HEK293 (cell line): Measurements from ENCODE around the gene EMD.

Experiments used
- CTCF ChIA-PET: fragments of 350-600 bp; formaldehyde crosslinking; extraction: SDS; loops from one replicate; lab custom pipeline; 2021; ENCODE audit warnings: antibody characterized with exemption; lab: Yijun Ruan, JAX
- POLR2A ChIA-PET: fragments of 300-600 bp; formaldehyde crosslinking; extraction: SDS; loops from one replicate; lab custom pipeline; 2020; ENCODE audit warnings: antibody characterized with exemption, inconsistent platforms; lab: Yijun Ruan, JAX
- H3K27ac ChIP-seq: fragments of 200-500 bp; sonication (Bioruptor generic); 2 replicates; pipeline ENCODE4 v1.5.1; 2014; ENCODE audit warnings: low read depth, low read length, control low read depth, inconsistent platforms; ENCODE audit errors: extremely low read depth
- H3K36me3 ChIP-seq, 2 experiments: fragments of 200-500 bp in 1 of 2; sonication (Bioruptor generic) in 1 of 2; 1 replicate in 1 of 2; 2 replicates in 1 of 2; pipeline ENCODE4 v1.5.1; 2014 to 2017; ENCODE audit warnings: inconsistent platforms in 2 of 2, low read length in 2 of 2; ENCODE audit not compliant: control insufficient read depth in 2 of 2, insufficient read depth in 1 of 2
- H3K4me1 ChIP-seq: fragments of 200-500 bp; sonication (Bioruptor generic); 2 replicates; pipeline ENCODE4 v1.5.1; 2014; ENCODE audit warnings: mild to moderate bottlenecking, low read length, inconsistent platforms; ENCODE audit not compliant: control insufficient read depth, insufficient read depth
- H3K4me3 ChIP-seq: 2 replicates; pipeline ENCODE4 v1.5.1; 2011; ENCODE audit warnings: low read depth, mild to moderate bottlenecking, control low read depth, low read length, moderate library complexity
- H3K9me3 ChIP-seq: fragments of 200-500 bp; sonication (Bioruptor generic); 2 replicates; pipeline ENCODE4 v1.5.1; 2014; ENCODE audit warnings: low read depth, low read length, inconsistent platforms; ENCODE audit not compliant: control insufficient read depth, insufficient read depth
- GLIS2 ChIP-seq: fragments of 450-650 bp; formaldehyde crosslinking; IDR thresholded peaks from 2 replicates; pipeline ENCODE4 v1.5.1; 2016; ENCODE audit warnings: missing biosample characterization, missing genetic modification characterization
- HOXA7 ChIP-seq: sonication (generic); formaldehyde crosslinking; IDR thresholded peaks from 2 replicates; pipeline ENCODE4 v1.8.1; 2022; ENCODE audit warnings: missing genetic modification reagents, borderline replicate concordance
- KLF16 ChIP-seq: fragments of 450-650 bp; formaldehyde crosslinking; IDR thresholded peaks from 2 replicates; pipeline ENCODE4 v1.5.1; 2017; ENCODE audit warnings: missing biosample characterization, missing genetic modification characterization
- KLF8 ChIP-seq: fragments of 450-650 bp; formaldehyde crosslinking; IDR thresholded peaks from 2 replicates; pipeline ENCODE4 v1.5.1; 2016; ENCODE audit warnings: missing biosample characterization, missing genetic modification characterization
- PRDM10 ChIP-seq: fragments of 450-650 bp; formaldehyde crosslinking; IDR thresholded peaks from 2 replicates; pipeline ENCODE4 v1.5.1; 2016; ENCODE audit warnings: missing biosample characterization, missing genetic modification characterization
- ZBTB17 ChIP-seq: fragments of 450-650 bp; formaldehyde crosslinking; IDR thresholded peaks from 2 replicates; pipeline ENCODE4 v1.5.1; 2016; ENCODE audit warnings: missing biosample characterization, missing genetic modification characterization
- ZNF146 ChIP-seq: fragments of 450-650 bp; formaldehyde crosslinking; IDR thresholded peaks from 2 replicates; pipeline ENCODE4 v1.5.1; 2016; ENCODE audit warnings: missing biosample characterization, missing genetic modification characterization
- ZNF239 ChIP-seq: fragments of 450-650 bp; formaldehyde crosslinking; IDR thresholded peaks from 2 replicates; pipeline ENCODE4 v1.5.1; 2016; ENCODE audit warnings: missing biosample characterization, missing genetic modification characterization
- ZNF366 ChIP-seq: fragments of 450-650 bp; formaldehyde crosslinking; conservative IDR thresholded peaks from 2 replicates; pipeline ENCODE4 v1.5.1; 2016; ENCODE audit warnings: missing biosample characterization, missing genetic modification characterization
- ZNF548 ChIP-seq: fragments of 450-650 bp; formaldehyde crosslinking; IDR thresholded peaks from 2 replicates; pipeline ENCODE4 v1.5.1; 2016; ENCODE audit warnings: missing biosample characterization, missing genetic modification characterization
- ZNF830 ChIP-seq: fragments of 450-650 bp; IDR thresholded peaks from 2 replicates; pipeline ENCODE4 v1.5.0; 2018; ENCODE audit warnings: missing biosample characterization, missing genetic modification characterization, low read depth, mild to moderate bottlenecking, moderate library complexity
- ZSCAN16 ChIP-seq: fragments of 450-650 bp; formaldehyde crosslinking; IDR thresholded peaks from 2 replicates; pipeline ENCODE4 v1.5.1; 2016; ENCODE audit warnings: missing biosample characterization, missing genetic modification characterization
- TF ChIP-seq, protein P1 (sequence below): fragments of 450-650 bp; formaldehyde crosslinking; conservative IDR thresholded peaks from 2 replicates; pipeline ENCODE4 v1.5.1; 2016; ENCODE audit warnings: low read depth, missing biosample characterization, missing genetic modification characterization
- TF ChIP-seq, protein P2 (sequence below): fragments of 450-650 bp; formaldehyde crosslinking; IDR thresholded peaks from 2 replicates; pipeline ENCODE4 v1.5.1; 2017; ENCODE audit warnings: missing biosample characterization, missing genetic modification characterization
- TF ChIP-seq, protein P3 (sequence below): fragments of 450-650 bp; IDR thresholded peaks from 2 replicates; pipeline ENCODE4 v1.5.1; 2018; ENCODE audit warnings: missing biosample characterization, mild to moderate bottlenecking, missing genetic modification characterization
- TF ChIP-seq, protein P4 (sequence below): fragments of 450-650 bp; formaldehyde crosslinking; IDR thresholded peaks from 2 replicates; pipeline ENCODE4 v1.5.1; 2016; ENCODE audit warnings: missing biosample characterization, missing genetic modification characterization

EMD gene

DNA sequence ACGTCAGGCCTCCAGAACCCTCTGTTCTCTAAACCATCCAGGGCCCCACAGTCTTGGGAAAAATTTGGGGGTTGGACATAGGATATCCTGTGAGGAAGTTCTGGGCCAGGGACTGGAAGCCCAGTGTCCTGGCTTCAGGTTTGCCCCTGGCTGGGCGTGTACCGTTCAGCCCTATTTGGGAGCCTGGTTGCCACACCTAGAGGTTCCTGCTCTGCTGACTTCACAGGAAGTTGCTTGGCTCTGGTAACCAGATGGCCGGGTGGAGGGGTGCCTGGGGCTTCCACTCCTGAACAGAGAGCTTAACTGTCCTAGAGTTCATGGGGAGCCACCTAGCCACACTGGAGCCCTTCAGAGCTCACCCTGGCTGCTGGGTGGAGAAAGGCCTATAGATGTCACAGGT is 33.4 kb downstream of the EMD start:
- Histone ChIP-seq H3K36me3 (peaks cover 5 to 16% of the 10 kb centered on the region in 2 experiments; a peak in 2 of 3 replicates), H3K27ac (no peak overlapping the region), H3K9me3 (no peaks in the 10 kb centered on the region), H3K4me1 (no peaks in the 10 kb centered on the region; the same call in 1 of the 2 replicates), H3K4me3 (no peak overlapping the region)
- ChIA-PET POLR2A (interaction anchor here (0.6 to 4.0 kb wide), 10 partner anchors 9 to 135 kb away, joined by 3 to 57 read pairs (median 8); partner anchors contain the start of genes ATP6AP1, FAM50A, IKBKG and RPL10), CTCF (interaction anchor here (1.0 kb wide), 2 partner anchors 13 to 39 kb away, joined by 4 to 5 read pairs; partner anchors contain the start of gene RPL10)
- TF ChIP-seq KLF16 (tag by site-specific recombination) (no peak), ZSCAN16 (no peak), ZNF146 (tag by site-specific recombination) (no peak), HOXA7 (CRISPR knock-in tag) (no peak), KLF8 (tag by site-specific recombination) (no peak), ZNF366 (no peak), PRDM10 (tag by site-specific recombination) (no peak), ZNF239 (no peak)
- TF ChIP-seq, protein P1, sequence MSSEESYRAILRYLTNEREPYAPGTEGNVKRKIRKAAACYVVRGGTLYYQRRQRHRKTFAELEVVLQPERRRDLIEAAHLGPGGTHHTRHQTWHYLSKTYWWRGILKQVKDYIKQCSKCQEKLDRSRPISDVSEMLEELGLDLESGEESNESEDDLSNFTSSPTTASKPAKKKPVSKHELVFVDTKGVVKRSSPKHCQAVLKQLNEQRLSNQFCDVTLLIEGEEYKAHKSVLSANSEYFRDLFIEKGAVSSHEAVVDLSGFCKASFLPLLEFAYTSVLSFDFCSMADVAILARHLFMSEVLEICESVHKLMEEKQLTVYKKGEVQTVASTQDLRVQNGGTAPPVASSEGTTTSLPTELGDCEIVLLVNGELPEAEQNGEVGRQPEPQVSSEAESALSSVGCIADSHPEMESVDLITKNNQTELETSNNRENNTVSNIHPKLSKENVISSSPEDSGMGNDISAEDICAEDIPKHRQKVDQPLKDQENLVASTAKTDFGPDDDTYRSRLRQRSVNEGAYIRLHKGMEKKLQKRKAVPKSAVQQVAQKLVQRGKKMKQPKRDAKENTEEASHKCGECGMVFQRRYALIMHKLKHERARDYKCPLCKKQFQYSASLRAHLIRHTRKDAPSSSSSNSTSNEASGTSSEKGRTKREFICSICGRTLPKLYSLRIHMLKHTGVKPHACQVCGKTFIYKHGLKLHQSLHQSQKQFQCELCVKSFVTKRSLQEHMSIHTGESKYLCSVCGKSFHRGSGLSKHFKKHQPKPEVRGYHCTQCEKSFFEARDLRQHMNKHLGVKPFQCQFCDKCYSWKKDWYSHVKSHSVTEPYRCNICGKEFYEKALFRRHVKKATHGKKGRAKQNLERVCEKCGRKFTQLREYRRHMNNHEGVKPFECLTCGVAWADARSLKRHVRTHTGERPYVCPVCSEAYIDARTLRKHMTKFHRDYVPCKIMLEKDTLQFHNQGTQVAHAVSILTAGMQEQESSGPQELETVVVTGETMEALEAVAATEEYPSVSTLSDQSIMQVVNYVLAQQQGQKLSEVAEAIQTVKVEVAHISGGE (tag by site-specific recombination): no peak
- TF ChIP-seq, protein P2, sequence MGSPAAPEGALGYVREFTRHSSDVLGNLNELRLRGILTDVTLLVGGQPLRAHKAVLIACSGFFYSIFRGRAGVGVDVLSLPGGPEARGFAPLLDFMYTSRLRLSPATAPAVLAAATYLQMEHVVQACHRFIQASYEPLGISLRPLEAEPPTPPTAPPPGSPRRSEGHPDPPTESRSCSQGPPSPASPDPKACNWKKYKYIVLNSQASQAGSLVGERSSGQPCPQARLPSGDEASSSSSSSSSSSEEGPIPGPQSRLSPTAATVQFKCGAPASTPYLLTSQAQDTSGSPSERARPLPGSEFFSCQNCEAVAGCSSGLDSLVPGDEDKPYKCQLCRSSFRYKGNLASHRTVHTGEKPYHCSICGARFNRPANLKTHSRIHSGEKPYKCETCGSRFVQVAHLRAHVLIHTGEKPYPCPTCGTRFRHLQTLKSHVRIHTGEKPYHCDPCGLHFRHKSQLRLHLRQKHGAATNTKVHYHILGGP (tag by site-specific recombination): no peak
- TF ChIP-seq, protein P3, sequence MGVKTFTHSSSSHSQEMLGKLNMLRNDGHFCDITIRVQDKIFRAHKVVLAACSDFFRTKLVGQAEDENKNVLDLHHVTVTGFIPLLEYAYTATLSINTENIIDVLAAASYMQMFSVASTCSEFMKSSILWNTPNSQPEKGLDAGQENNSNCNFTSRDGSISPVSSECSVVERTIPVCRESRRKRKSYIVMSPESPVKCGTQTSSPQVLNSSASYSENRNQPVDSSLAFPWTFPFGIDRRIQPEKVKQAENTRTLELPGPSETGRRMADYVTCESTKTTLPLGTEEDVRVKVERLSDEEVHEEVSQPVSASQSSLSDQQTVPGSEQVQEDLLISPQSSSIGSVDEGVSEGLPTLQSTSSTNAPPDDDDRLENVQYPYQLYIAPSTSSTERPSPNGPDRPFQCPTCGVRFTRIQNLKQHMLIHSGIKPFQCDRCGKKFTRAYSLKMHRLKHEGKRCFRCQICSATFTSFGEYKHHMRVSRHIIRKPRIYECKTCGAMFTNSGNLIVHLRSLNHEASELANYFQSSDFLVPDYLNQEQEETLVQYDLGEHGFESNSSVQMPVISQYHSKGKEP (tag by site-specific recombination): no peak
- TF ChIP-seq, protein P4, sequence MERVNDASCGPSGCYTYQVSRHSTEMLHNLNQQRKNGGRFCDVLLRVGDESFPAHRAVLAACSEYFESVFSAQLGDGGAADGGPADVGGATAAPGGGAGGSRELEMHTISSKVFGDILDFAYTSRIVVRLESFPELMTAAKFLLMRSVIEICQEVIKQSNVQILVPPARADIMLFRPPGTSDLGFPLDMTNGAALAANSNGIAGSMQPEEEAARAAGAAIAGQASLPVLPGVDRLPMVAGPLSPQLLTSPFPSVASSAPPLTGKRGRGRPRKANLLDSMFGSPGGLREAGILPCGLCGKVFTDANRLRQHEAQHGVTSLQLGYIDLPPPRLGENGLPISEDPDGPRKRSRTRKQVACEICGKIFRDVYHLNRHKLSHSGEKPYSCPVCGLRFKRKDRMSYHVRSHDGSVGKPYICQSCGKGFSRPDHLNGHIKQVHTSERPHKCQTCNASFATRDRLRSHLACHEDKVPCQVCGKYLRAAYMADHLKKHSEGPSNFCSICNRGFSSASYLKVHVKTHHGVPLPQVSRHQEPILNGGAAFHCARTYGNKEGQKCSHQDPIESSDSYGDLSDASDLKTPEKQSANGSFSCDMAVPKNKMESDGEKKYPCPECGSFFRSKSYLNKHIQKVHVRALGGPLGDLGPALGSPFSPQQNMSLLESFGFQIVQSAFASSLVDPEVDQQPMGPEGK (tag by site-specific recombination): no peak

- Histone ChIP-seq H3K4me1 (no peaks in the 10 kb centered on the region; the same call in 1 of the 2 replicates), H3K9me3 (no peaks in the 10 kb centered on the region), H3K27ac (no peak overlapping the region), H3K4me3 (no peak overlapping the region), H3K36me3 (peaks cover 5 to 16% of the 10 kb centered on the region in 2 experiments; a peak in 2 of 3 replicates)
- TF ChIP-seq ZBTB17 (tag by site-specific recombination): no peak
- no peak for TF ChIP-seq ZNF548
- TF ChIP-seq GLIS2 (tag by site-specific recombination): peak; percentile 9; the same call in 1 of the 2 replicates
- TF ChIP-seq ZNF830 (tag by site-specific recombination): no peak
- POLR2A ChIA-PET: no interaction called here
- CTCF ChIA-PET: interaction anchor here (0.7 kb wide), 1 partner anchor 14 kb away, joined by 3 read pairs; no protein-coding TSS in a partner anchor
Measured at GRCh38 chrX:154413142-154413541, 34.0 kb downstream of the EMD start.
